Kidney epithelial cell (primary cell): ENCODE results near the gene IMPA2. TPM values are rescaled to one million over a fixed set of nuclear protein-coding genes. Genes with fewer than 3 reads are reported as not detected.

Source experiments
- DNase-seq: peaks from one replicate; pipeline ENCODE4 v3.0.0-alpha.2; 2010; ENCODE audit warnings: low read depth
- H3K27me3 ChIP-seq: 2 replicates; pipeline ENCODE4 v1.6.0; 2011; ENCODE audit warnings: low read length; ENCODE audit not compliant: control insufficient read depth, insufficient read depth
- H3K36me3 ChIP-seq: 2 replicates; pipeline ENCODE4 v1.5.1; 2011; ENCODE audit warnings: low read length; ENCODE audit not compliant: control insufficient read depth, insufficient read depth
- H3K4me3 ChIP-seq: 2 replicates; pipeline ENCODE4 v1.5.1; 2011; ENCODE audit warnings: low read depth, mild to moderate bottlenecking, control low read depth, low read length
- total RNA-seq: library from RNA; depleted of rRNA; stranded (reverse); fragments of >200 nt; gene quantifications from 2 replicates; pipeline ENCODE4 v1.2.3, GENCODE V29; 2015
- TF ChIP-seq, protein P1 (sequence below): IDR thresholded peaks from 2 replicates; pipeline ENCODE4 v1.5.1; 2011; ENCODE audit warnings: mild to moderate bottlenecking, moderate library complexity, low read length, control low read depth, inconsistent platforms; ENCODE audit not compliant: insufficient read depth, poor library complexity, severe bottlenecking

IMPA2 gene
- total RNA-seq, 1 donor from 2014 or later, result 24.9 TPM

DNA sequence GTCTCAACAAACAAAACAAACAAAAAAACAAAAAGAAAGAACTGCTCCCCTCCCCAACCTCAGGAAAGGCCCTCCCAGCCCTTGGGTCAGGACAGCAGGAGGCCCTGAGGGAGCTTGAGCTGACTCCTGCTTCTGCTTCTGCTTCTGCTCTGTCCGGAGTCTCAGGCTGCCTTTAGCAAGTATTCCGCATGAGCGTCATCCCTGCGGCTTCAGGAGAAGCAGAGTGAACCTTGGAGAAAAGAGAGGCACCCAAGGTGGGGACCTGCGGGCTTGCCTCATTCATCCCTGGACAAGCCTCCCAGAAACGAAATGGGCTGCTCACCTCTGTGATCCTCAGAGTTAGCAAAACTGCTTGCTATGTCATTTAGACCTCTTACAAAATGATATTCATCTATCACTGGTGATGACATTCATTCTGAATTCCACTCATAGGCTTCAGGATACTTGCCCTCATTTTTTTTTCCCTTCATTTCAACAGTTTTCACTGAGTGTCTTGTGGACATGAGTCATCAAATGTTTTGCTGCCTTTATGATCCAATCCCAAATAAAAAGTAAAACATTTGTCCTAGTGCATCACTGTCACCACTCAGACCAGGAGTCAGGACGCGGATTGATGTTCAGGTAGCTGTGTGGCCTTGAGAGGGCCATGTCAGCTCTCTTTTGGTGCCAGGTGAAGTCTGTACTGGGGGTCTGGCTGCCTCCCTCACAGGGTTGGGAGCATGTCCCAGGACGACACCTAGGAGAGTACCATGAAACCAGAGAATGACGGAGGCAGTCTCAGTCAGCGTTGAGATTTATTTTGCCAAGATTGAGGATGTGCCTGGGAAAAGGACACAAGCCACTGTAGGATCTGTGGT, 51.7 kb downstream of the IMPA2 start:
- DNase-seq, result no peak
- no peak overlapping the region for H3K4me3 ChIP-seq
- TF ChIP-seq, protein P1, sequence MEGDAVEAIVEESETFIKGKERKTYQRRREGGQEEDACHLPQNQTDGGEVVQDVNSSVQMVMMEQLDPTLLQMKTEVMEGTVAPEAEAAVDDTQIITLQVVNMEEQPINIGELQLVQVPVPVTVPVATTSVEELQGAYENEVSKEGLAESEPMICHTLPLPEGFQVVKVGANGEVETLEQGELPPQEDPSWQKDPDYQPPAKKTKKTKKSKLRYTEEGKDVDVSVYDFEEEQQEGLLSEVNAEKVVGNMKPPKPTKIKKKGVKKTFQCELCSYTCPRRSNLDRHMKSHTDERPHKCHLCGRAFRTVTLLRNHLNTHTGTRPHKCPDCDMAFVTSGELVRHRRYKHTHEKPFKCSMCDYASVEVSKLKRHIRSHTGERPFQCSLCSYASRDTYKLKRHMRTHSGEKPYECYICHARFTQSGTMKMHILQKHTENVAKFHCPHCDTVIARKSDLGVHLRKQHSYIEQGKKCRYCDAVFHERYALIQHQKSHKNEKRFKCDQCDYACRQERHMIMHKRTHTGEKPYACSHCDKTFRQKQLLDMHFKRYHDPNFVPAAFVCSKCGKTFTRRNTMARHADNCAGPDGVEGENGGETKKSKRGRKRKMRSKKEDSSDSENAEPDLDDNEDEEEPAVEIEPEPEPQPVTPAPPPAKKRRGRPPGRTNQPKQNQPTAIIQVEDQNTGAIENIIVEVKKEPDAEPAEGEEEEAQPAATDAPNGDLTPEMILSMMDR, result no peak
- H3K36me3 ChIP-seq, result no peaks in the 10 kb centered on the region
- no peaks in the 10 kb centered on the region for H3K27me3 ChIP-seq

DNA sequence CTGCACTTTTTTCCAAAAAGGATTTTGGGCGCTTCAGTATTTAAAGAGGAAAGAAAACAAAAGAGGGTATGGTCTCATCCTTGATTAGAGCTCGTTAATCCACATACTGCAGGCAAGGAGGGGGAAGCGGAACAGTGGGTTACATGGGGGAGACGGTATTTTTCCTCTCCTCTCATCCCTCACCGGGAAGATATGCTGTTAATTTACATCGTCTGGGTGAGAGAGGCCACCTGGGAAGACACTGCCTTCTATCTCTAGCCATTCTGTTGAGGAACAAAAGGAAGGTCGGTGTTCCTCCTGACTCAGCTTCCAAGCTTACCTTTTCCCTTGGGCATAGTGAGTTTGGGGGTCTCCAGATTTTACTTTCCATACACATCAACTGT, 52.3 kb downstream of the IMPA2 start:
- H3K4me3 ChIP-seq, result no peak overlapping the region
- H3K36me3 ChIP-seq, result no peaks in the 10 kb centered on the region
- no peak for DNase-seq
- TF ChIP-seq, protein P1, result no peak
- H3K27me3 ChIP-seq, result peaks cover 2% of the 10 kb centered on the region

DNA sequence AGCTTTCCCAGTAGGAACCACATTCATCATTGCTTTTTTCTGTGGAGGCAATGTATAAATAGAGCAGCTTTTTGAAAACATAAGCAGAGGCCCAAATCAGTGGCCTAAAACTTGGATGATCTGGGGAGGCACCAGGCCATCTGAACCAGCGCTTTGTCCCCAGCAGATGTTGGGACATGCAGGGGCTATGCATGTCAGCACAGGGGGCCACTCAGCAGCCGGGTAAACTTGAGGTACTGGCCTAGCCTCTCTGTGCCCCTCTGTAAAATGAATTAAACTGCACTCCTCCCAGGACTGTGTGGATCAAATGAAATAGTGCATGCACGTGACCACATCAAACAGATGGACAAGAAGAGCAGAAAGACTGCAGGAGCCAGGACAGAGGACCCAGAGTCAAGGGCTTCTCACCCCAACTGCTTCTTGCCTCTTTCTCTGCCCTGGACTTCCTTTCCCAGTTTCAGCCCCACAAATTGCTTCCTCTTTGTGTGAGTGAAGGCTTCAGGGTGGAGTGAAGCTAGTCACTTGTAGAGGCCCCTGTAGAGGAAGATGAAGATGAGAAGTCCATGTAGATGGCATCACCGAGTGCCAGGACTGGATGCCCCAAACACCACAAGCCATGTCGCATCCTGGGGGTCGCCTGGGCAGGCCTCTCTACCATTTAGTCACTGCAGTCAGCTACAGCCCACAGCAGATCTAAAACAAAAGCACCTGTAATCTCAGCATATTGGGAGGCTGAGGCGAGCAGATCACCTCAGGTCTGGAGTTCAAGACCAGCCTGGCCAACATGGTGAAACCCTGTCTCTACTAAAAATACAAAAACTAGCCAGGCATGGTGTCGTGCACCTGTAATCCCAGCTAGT, 53.2 kb downstream of the IMPA2 start:
- TF ChIP-seq, protein P1, result no peak
- Histone ChIP-seq H3K36me3 (no peaks in the 10 kb centered on the region), H3K4me3 (no peak overlapping the region), H3K27me3 (peaks cover 2% of the 10 kb centered on the region)
- no peak for DNase-seq

DNA sequence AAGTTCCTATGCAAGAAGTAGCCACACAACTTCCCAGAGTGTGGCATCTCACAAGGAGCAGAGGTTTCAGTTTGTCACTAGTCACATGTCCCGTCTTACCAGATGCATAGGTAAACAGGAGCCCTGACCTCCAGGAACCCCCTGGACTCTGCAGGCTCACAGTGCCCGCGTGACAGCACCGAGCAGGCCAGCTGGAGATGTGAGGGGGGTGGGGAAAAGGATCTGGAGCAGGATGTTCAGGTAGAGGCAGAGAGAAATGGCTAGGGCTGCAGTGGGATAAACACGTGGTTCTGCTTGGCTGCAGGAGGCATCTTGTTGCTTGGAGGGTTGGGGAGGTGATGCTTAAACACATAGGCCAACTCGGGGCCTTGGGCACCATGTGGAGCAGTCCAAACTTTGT, 54.2 kb downstream of the IMPA2 start:
- no peak for DNase-seq
- no peaks in the 10 kb centered on the region for H3K36me3 ChIP-seq
- TF ChIP-seq, protein P1, result no peak
- H3K27me3 ChIP-seq, result peaks cover 2% of the 10 kb centered on the region
- no peak overlapping the region for H3K4me3 ChIP-seq

DNA sequence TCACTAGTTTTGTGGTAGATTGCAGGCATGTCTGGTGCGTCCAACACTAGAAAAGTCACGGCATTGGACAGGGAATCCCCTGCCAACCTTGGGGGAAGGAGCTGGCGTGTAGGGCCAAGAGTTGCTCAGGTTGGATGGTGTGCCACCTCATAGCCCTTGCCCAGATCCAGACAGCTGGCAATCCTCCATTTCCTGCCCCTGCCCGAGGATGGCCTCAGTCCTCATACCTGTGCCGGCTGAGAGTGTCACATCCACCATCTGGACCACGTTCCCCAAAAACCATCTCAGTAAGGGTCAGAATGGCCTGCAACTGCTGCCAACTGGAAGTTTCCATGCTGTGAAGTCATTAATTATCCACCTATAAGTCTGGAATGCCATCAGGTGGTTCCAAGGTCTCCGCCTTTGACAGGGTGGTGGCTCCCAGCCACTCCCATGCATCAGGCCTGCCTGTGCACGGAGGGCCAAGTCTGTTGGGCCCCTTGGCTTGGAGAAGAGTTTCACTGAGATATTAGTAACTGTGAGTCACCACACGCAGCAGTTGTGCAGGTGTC, 55.0 kb downstream of the IMPA2 start:
- no peak overlapping the region for H3K4me3 ChIP-seq
- no peaks in the 10 kb centered on the region for H3K36me3 ChIP-seq
- H3K27me3 ChIP-seq, result peaks cover 2% of the 10 kb centered on the region
- TF ChIP-seq, protein P1, result no peak
- no peak for DNase-seq
